ENCODE data around the gene MORN1. TPM values are rescaled to one million over a fixed set of nuclear protein-coding genes. Genes with fewer than 3 reads are reported as not detected.

The MORN1 gene
- total RNA-seq, 2 donors from 2014 or later = 6.8 to 6.9 TPM

DNA sequence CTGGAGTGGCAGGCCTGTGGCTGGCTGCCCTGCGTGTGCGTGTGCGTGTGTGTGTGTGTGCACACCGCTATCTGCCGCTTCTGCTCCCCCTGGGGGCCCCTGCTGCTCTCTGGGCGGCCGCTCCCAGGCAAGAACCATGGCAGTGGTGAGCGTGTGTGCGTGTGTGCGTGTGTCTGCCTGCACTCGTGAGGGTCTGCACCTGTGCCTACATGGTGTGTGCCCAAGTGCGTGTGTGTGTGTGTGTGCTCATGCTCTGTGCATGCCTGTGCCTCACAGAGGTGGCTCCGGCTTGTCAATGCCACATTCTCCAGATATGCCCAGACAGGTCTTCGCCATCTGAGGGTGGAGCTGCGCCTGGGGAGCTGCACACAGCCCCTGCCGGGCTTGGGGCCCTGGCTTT lies 39.7 kb upstream of the MORN1 start:
- ATAC-seq (replicated peaks in 1 of 2) (no peak), DNase-seq (no peak)
- H3K27ac Mint-ChIP-seq = no peak overlapping the region
- no peaks in the 10 kb centered on the region for H3K4me1 Mint-ChIP-seq (ENCODE audit: low read depth)
- H3K27me3 Mint-ChIP-seq (ENCODE audit: low read depth) = no peaks in the 10 kb centered on the region
- no peaks in the 10 kb centered on the region for H3K9me3 Mint-ChIP-seq
- H3K36me3 Mint-ChIP-seq (ENCODE audit: insufficient read depth in 2 of 2) = peaks cover 0 to 1% of the 10 kb centered on the region in 2 donors
- H3K4me3 Mint-ChIP-seq = no peak overlapping the region

DNA sequence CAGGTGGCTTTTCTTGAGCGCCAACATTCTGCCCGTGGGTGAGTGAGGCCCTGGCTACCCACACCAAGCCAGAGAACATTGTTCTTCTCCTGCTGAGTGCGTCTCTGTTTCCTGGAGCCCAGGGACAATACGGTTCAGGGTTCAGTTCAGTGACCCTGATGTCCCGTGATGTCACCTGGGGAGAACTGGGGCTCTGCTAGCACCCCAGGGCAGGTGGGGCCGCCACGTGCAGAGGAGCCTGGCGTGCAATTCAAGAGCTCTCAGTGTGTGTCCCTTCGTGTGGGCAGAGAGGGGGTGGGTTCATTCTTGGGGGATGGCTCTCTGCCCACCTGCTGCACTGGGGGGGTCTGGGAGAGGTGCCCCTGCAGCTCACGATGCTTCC lies 39.2 kb upstream of the MORN1 start:
- Mint-ChIP-seq H3K36me3 (ENCODE audit: insufficient read depth in 2 of 2) (peaks cover 0 to 1% of the 10 kb centered on the region in 2 donors), H3K4me3 (no peak overlapping the region), H3K27me3 (ENCODE audit: low read depth) (no peaks in the 10 kb centered on the region), H3K27ac (no peak overlapping the region), H3K9me3 (no peaks in the 10 kb centered on the region), H3K4me1 (ENCODE audit: low read depth) (no peaks in the 10 kb centered on the region)
- DNase-seq = no peak
- no peak for ATAC-seq (replicated peaks in 1 of 2)

DNA sequence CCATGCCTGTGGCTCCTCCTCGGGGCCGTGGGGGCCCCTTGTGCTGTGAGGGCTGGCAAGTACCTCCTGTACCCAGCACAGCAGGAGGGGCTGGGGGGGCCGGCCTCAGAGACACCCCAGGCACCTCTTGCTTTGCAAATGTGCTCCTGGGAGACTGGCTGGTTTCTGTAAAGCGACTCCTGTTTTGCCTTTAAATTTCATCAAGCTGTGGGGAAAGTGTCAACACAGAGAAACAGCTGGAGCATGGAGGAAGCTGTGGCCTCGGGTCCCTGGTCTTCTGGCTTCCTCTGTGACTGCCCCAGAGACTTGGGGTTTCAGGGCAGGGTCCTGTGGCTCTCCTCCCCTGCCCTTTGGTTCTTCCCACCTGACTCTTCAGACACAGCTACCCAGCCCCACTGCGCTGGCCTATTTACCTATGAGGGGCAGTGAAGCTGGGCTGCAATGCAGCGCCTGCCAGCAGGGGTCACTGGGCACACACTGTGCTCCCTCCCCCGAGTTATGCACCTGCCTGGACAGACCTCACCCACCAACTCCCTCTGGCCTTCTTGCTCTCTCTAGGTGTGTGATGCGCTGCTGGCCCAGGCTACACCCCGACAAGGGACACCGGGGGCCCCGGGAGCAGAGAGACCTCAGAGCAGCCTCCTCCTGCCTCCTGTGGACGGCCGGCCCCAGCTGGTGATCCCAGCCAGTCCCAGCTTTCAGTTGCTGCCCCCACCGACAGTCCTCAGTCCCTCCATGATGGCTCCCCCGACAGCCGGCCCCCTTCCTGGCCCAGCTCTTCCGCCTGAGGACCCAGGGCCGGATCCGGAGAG lies 38.6 kb upstream of the MORN1 start:
- H3K4me3 Mint-ChIP-seq = no peak overlapping the region
- H3K9me3 Mint-ChIP-seq = no peaks in the 10 kb centered on the region
- H3K4me1 Mint-ChIP-seq (ENCODE audit: low read depth) = no peaks in the 10 kb centered on the region
- H3K27me3 Mint-ChIP-seq (ENCODE audit: low read depth) = no peaks in the 10 kb centered on the region
- DNase-seq (no peak), ATAC-seq (replicated peaks in 1 of 2) (no peak)
- peaks cover 0 to 1% of the 10 kb centered on the region in 2 donors for H3K36me3 Mint-ChIP-seq (ENCODE audit: insufficient read depth in 2 of 2)
- H3K27ac Mint-ChIP-seq = no peak overlapping the region

DNA sequence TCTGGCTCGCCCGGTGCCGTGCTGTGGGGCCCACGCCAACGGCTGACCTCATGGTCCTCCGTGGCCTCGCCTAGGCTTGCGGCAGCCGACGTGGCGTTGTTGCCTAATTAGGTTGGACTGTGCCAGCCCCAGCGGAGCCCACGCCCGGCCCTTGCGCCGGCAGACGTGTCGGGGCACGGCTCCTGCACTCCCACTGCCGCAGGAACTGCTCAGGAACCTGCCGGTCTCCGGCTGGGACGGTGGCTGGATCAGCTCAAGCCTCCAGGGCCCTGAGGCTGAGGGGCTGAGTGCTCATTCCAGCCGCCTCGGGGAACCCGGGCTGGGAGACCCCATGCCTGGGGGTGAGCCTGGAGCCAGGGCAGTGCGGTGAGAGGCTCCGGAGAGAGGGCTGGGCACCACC lies 37.1 kb upstream of the MORN1 start:
- H3K27me3 Mint-ChIP-seq (ENCODE audit: low read depth) = no peaks in the 10 kb centered on the region
- no peak for ATAC-seq (replicated peaks in 1 of 2)
- no peak overlapping the region for H3K27ac Mint-ChIP-seq
- DNase-seq = no peak
- H3K9me3 Mint-ChIP-seq = no peaks in the 10 kb centered on the region
- H3K36me3 Mint-ChIP-seq (ENCODE audit: insufficient read depth in 2 of 2) = peaks cover 0 to 1% of the 10 kb centered on the region in 2 donors
- no peaks in the 10 kb centered on the region for H3K4me1 Mint-ChIP-seq (ENCODE audit: low read depth)
- H3K4me3 Mint-ChIP-seq = no peak overlapping the region

DNA sequence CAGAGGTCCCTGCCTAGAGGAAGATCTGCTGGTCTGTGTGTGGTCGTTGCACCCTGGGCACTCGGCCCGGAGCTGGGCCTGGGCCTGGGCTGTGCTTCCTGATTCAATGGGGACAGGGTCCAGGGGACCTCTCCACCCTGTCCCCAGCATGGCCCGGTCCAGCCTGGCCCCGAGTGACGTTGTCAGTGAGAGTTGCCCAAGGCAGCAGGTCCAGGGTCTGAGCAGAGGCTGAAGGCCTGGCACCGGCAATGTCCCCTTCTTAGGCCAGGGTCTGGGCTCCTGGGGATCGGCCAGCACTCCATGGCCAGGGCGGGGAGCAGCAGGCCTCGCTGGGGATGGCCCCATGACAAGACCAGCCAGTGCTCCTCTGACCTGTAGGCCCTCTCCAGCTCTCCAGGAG lies 36.6 kb upstream of the MORN1 start:
- no peaks in the 10 kb centered on the region for H3K27me3 Mint-ChIP-seq (ENCODE audit: low read depth)
- peaks cover 1 to 2% of the 10 kb centered on the region in 2 donors for H3K36me3 Mint-ChIP-seq (ENCODE audit: insufficient read depth in 2 of 2)
- ATAC-seq (replicated peaks in 1 of 2) (no peak), DNase-seq (no peak)
- H3K4me3 Mint-ChIP-seq = no peak overlapping the region
- H3K4me1 Mint-ChIP-seq (ENCODE audit: low read depth) = no peaks in the 10 kb centered on the region
- no peak overlapping the region for H3K27ac Mint-ChIP-seq
- no peaks in the 10 kb centered on the region for H3K9me3 Mint-ChIP-seq

DNA sequence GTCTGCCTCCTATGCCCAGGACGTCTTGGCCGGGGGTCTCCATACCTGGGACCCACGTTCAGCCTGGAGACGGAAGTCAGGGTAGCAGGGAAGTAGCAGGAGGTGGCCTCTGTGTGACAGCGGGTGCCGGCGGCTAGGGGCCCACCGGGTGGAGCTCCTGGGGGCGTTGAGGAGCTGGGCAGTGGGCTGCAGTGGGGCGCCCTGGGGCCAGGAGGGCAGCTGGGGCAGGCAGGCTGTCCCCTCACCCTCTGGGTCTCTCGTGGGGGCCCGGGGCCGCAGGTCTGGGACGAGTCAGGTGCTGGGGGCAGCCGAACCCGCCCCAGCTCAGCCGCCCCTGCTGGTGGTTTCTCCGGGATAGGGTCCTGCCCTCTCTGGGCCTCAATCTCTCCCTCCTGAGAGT lies 35.7 kb upstream of the MORN1 start:
- no peak for ATAC-seq (replicated peaks in 1 of 2)

DNA sequence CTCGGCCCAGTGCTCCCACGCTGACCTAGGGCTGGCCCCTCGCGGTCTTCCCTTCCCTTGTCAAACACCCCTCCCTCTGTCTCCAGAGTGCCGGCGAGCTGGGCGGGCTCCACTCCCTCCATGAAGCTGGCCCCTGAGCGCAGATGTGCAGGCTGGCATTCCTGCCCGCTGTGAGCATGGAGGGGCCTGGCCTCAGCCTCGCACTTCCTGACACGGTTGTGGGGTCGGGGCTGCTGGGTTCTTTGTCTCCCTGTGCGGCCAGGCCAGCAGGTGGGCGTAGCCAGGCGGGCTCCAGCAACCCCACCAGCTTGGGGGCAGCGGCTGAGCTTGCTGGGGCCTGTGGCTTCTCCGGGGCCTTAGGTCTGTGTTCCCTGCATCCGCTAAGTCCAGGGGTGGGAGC lies 35.2 kb upstream of the MORN1 start:
- Mint-ChIP-seq H3K36me3 (ENCODE audit: insufficient read depth in 2 of 2) (peaks cover 1 to 2% of the 10 kb centered on the region in 2 donors), H3K27me3 (ENCODE audit: low read depth) (no peaks in the 10 kb centered on the region), H3K4me1 (ENCODE audit: low read depth) (no peaks in the 10 kb centered on the region), H3K27ac (no peak overlapping the region), H3K4me3 (no peak overlapping the region), H3K9me3 (no peaks in the 10 kb centered on the region)
- ATAC-seq (replicated peaks in 1 of 2) = no peak
- no peak for DNase-seq

More for the DNA sequence above, 35.7 kb upstream of the MORN1 start:
- DNase-seq = no peak
- Mint-ChIP-seq H3K4me1 (ENCODE audit: low read depth) (no peaks in the 10 kb centered on the region), H3K27ac (no peak overlapping the region), H3K9me3 (no peaks in the 10 kb centered on the region), H3K4me3 (no peak overlapping the region), H3K36me3 (ENCODE audit: insufficient read depth in 2 of 2) (peaks cover 1 to 2% of the 10 kb centered on the region in 2 donors), H3K27me3 (ENCODE audit: low read depth) (no peaks in the 10 kb centered on the region)

DNA sequence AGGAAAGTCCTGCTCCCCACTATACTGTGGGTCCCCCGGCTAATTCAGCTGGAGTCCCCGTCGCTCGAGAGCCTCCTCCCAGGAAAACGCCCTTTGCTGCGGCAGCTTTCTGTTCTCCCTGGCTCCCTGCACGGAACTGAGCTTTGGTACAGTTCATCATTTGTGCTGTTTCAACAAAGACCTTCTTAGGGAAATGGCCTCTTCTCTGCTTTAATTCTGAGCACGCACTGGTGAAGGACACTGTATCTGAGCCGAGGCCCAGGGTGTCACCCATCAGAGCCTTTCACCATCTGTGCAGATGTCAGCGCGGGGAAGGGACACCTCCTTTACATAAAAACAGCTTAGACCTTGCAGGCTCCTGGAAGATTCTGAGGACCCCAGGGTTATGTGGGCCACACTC lies 34.5 kb upstream of the MORN1 start:
- no peaks in the 10 kb centered on the region for H3K4me1 Mint-ChIP-seq (ENCODE audit: low read depth)
- peaks cover 1 to 2% of the 10 kb centered on the region in 2 donors for H3K36me3 Mint-ChIP-seq (ENCODE audit: insufficient read depth in 2 of 2)
- no peak for DNase-seq
- ATAC-seq (replicated peaks in 1 of 2) = no peak
- H3K27me3 Mint-ChIP-seq (ENCODE audit: low read depth) = no peaks in the 10 kb centered on the region
- H3K4me3 Mint-ChIP-seq = no peak overlapping the region
- H3K27ac Mint-ChIP-seq = no peak overlapping the region
- no peaks in the 10 kb centered on the region for H3K9me3 Mint-ChIP-seq

DNA sequence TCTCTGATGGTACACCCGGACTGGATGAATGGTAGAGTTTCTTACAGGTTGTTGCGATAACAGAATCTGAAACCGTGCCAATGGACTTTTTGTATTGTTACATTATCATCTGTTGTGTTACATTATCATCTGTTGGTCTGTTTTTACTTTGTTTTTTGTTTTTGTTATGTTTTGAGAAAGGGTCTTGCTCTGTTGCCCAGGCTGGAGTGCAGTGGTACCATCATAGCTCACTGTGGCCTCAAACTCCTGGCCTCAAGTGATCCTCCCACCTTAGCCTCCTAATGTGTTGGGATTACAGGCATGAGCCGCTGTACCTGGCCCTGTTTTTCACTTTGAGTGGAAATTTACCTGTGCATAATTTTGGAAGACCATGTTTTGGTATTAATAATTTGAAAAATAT lies 31.2 kb upstream of the MORN1 start:
- no peak for ATAC-seq (replicated peaks in 1 of 2)
- Mint-ChIP-seq H3K27ac (no peak overlapping the region), H3K4me3 (no peak overlapping the region), H3K27me3 (ENCODE audit: low read depth) (no peaks in the 10 kb centered on the region), H3K36me3 (ENCODE audit: insufficient read depth in 2 of 2) (peaks cover 0 to 2% of the 10 kb centered on the region in 2 donors), H3K9me3 (no peaks in the 10 kb centered on the region), H3K4me1 (ENCODE audit: low read depth) (no peaks in the 10 kb centered on the region)
- DNase-seq = no peak

DNA sequence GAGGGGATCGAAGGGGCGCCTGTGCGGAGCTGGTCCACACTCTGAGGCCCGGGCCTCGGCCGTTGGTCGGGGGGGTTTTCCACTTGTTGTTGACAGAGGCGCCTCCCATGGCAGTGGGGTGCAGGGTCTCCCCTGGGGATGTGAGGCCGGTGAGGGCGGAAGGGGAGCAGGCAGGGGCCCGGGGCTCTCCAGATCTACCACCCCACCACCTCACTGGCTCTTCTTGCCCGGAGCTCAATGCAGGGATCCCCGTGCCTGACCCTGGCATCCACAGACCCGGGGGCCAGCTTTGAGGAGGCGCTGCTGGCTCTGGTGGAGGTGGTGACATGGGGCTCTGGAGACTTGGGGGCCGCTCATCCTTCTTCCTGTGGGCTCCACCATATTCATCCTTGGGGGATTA lies 28.1 kb upstream of the MORN1 start:
- Mint-ChIP-seq H3K27me3 (ENCODE audit: low read depth) (no peaks in the 10 kb centered on the region), H3K9me3 (no peaks in the 10 kb centered on the region), H3K27ac (no peak overlapping the region), H3K36me3 (ENCODE audit: insufficient read depth in 2 of 2) (peaks cover 0 to 2% of the 10 kb centered on the region in 2 donors), H3K4me3 (no peak overlapping the region), H3K4me1 (ENCODE audit: low read depth) (peaks cover 29% of the 10 kb centered on the region)
- no peak for ATAC-seq (replicated peaks in 1 of 2)
- no peak for DNase-seq

DNA sequence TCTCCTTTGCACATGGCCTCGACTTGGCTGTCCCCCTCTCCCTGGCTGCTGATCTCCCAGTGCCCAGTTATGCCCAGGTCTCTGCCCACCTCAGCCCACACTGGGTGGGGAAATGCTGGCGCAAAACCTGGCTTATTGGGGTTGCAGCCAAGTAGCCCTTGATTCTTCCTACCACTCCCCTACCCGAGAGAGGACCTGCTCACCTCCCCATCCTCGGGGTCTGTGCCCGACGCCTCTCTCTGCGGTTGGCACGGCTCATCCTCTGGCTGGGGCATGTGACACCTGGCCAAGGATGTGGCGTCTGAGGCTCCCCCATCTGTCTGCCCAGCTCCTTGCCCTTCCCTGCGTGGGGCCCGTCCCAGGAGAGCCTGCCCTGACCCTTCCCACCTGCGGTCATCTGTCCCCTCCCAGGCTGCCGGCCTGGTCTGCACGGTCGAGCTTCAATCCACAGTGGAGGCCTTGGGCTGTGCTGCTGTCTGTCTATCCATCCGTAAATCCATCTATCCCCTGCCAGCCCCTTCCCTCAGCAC lies 27.5 kb upstream of the MORN1 start:
- peaks cover 0 to 2% of the 10 kb centered on the region in 2 donors for H3K36me3 Mint-ChIP-seq (ENCODE audit: insufficient read depth in 2 of 2)
- peaks cover 35% of the 10 kb centered on the region for H3K4me1 Mint-ChIP-seq (ENCODE audit: low read depth)
- H3K27ac Mint-ChIP-seq = no peak overlapping the region
- no peaks in the 10 kb centered on the region for H3K27me3 Mint-ChIP-seq (ENCODE audit: low read depth)
- no peaks in the 10 kb centered on the region for H3K9me3 Mint-ChIP-seq
- ATAC-seq (replicated peaks in 1 of 2) (no peak), DNase-seq (no peak)
- no peak overlapping the region for H3K4me3 Mint-ChIP-seq

DNA sequence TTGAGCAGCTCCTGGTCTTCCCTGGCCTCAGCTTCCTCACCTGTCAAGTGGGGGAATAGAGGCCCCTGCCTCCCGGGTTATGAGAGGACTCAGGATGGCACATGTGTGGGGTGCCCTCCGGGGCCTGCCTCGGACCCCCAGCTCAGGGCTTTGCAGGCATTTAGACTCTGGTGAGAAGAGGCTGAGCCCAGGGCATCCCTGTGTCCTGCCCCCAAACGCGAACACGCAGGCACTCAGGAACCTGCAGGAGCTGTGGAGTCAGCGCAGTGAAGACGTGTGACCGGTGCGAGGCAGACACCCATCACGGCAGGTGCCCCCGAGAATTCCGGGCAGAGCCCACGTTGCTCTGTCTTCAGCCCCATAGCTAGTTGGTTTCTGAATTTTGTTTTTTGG lies 26.5 kb upstream of the MORN1 start:
- no peaks in the 10 kb centered on the region for H3K36me3 Mint-ChIP-seq (ENCODE audit: insufficient read depth in 2 of 2)
- no peak for DNase-seq
- no peak overlapping the region for H3K27ac Mint-ChIP-seq
- no peaks in the 10 kb centered on the region for H3K9me3 Mint-ChIP-seq
- no peaks in the 10 kb centered on the region for H3K27me3 Mint-ChIP-seq (ENCODE audit: low read depth)
- ATAC-seq (replicated peaks in 1 of 2) = no peak
- peaks cover 35% of the 10 kb centered on the region for H3K4me1 Mint-ChIP-seq (ENCODE audit: low read depth)
- no peak overlapping the region for H3K4me3 Mint-ChIP-seq

DNA sequence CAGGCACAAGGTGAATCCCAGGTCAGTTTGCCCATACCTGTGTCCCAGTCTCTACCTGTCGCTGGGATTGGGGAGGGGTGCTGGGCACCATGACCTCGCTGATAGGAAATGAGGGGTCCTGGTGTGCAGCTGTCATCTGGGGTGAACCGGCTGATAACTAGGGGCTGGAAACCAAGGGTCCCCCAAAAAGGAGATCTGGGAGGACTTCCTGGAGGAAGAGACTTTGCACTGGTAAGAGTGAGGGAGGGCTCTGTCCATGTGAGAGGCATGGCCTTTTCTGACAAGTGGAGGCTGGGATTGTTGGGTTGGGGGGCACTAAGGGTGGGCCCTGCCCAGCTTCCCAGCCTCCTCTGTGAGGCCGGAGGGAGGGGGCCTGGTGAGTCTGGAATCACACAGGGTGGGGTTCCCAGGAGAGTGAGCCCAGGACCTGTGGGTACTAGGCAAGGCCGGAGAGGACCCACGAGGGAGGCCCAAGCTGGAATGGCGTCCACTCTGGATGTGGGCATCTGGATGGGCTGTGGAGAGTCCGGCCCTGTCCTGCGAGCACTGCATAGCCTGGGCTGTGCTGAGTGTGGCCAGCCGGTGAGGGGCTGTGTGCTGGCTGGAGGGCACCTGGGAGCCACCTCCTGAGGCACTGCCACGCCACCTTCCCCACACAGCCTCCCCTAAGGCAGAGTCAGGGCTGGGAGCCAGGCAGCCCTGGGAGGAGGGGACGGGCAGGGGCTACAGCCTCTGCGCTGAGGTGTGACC lies 25.9 kb upstream of the MORN1 start:
- Mint-ChIP-seq H3K9me3 (no peaks in the 10 kb centered on the region), H3K4me3 (peak overlapping the region; percentile 93 to 99), H3K27ac (peak overlapping the region; percentile 58), H3K36me3 (ENCODE audit: insufficient read depth in 2 of 2) (no peaks in the 10 kb centered on the region), H3K4me1 (ENCODE audit: low read depth) (peaks cover 35% of the 10 kb centered on the region), H3K27me3 (ENCODE audit: low read depth) (no peaks in the 10 kb centered on the region)
- no peak for ATAC-seq (replicated peaks in 1 of 2)
- DNase-seq = no peak
